Ramos (cell line): ENCODE measurements around the gene FKBP7.

Source experiments
- in situ Hi-C: fragments of 300-500 bp; cut with MboI; formaldehyde crosslinking; loops from one replicate; pipeline ENCODE4 v1.14.3; 2022; ENCODE audit warnings: low sequenced_read_pairs; ENCODE audit not compliant: unreplicated experiment

Gene FKBP7

DNA sequence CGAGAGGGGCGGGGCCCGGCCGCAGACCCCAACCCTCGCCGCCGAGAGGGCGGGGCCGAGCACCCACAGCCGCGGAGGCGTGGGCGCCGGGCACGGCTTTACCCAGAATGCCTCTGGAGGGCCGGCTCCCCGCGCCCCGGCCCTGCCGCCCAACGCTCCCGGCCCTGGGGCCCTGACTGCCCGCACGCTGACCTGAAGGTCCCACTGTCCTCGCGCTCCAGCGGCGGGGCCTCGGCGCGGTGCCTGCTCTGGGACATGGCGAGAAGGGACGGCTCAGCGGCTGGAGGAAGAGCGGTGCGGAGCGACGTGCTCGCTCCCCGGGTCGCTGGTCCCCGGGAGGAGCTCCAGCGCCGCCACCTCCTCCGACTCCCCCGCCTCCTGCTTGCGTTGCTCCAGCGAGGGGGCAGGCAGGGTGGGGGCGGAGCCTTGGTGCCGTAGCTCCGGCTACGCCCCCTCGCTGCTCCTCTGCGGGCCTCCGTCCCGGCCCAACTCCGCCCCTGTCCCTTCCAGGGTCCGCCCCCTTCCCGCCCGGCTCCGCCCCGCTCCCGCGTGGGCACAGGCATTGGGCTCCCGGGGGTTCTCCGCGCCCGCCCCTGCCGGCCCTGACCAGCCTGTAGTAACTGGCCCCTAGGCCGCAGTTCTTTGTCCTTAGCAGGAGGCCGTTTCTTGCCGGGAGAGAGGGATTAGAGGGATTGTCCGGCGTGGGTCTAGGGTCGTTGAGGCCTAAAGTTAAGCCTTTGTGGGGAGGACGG lies 27.4 kb downstream of the FKBP7 start, which contains the start of the genes PJVK and PRKRA:
Gene PJVK (plus strand): TSS at position 605 of the 752 bp plus-strand sequence. CDS start 2,032 bp downstream, outside the sequence.
Gene PRKRA (minus strand): TSS at position 402 of the 752 bp plus-strand sequence. CDS start 145 bp downstream, at position 257.
- in situ Hi-C loops = no loop called here

DNA sequence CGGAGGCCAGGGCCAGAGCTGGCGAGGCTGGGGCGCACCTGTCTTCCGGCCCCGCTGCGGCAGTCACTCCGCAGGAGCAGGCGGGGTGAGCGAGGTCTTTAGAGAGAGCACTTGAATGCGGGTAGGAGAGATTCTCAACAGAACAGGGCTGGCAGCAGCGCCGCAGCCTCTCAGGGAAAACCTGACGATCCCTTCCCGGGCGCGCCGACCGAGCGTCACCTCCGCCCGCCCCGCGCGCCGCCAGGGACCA lies 28.0 kb downstream of the FKBP7 start:
- in situ Hi-C loops = no loop called here

DNA sequence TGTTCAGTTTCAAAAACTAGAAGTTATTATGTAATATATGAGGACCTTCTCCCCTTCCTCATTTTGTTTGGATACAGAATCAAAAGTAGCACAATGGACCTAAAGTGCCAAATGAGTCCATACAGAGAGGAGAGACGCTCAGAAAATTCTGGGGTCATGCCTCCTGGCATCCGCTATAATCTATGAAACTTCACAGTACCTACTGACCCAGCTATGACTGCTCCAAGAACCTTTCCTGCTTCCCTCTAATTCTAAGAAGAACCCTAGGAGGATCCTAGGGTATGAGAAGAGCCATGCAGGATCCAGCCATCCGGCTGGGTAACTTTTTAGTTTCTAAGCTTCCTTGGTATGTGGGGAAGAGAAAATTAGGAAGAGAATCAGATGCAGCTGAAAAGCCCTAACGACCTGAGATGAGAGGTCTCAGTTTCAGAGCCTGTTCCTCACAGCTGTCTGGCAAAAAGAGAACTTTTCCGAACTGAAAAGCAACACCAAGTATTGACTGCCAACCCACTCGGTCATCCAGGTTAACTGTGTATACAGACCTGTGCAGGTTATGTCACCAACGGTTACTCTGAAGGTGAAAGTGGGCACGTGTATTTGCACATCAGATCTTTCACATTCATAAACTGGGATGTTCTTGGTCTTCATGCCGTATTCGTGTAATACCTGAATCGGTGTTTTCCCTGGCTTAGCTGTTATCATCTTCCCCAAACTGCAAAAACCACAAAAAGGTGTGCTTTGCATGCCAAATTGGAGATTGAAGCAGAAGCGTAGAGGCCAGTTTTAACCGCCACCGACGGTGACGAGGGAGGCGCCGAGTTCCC lies 28.5 kb downstream of the FKBP7 start:
- in situ Hi-C loops = no loop called here

DNA sequence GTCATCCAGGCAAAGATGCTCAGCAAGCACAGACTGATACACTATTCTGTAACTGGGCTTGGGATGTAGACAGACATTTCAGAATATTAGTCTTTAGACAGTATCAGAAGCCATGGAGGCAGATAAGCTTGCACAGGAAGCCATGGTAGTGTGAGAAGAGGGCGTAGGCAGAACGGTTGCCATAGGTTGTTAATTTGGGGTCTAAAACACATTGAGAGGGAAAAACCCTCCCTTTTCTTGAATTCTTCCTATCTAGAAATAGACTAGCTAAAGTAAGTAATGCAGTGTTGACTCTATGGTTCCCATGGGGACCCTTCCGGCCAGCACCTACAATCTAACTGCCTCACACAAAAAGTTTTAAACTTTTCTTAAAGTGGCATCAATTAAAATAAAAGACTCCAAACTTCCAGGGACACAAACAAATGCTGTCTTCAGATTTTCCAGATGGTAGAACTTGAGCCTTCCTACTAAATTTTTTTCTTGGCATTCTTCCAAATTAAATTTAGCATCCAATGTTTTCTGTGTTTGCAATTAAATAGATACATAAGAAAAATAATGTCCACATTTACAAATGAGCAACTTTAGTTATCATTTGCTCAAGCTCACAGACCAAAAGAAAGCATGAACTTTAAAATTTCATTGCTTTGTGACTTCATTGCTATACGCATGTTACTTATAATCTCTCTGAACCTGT lies 29.3 kb downstream of the FKBP7 start:
- in situ Hi-C loops = no loop called here

DNA sequence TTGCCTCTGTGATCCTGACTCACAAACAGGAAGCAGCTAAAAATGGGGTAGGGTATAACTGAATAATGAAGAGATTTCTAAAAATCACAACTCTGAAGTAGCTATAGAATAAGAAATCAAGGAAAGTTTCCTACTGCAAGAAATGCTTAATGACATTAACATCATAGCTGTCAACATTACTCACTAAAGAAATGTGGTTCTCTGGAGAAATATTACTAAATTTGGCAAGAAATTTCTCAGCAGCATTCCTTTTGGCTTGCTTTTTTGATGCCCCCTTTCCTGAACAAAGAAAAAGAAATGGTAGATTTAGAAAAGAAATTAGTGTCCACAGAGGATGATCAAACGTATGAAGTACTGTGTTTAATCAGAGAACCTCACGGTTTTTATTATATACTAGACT lies 37.0 kb downstream of the FKBP7 start:
- in situ Hi-C loops = no loop called here

DNA sequence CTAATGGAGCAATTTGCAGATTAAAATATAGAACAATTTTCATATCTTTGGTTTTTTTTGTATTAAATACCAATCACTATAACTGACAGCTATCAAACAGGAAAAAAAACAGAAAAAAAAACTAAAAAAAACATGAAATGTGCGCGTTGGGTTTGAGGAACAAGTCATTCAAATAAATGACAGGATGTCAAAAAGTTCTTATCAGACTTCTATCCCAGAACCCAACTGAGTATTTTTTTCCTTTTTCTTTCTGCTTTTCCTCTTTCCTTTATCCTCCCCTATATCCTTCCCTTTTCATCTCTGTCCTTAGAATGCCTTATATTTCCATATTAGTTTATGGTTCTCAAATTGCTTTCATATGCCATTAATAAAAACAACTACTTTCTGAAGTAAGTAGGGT lies 41.7 kb downstream of the FKBP7 start:
- in situ Hi-C loops = no loop called here

DNA sequence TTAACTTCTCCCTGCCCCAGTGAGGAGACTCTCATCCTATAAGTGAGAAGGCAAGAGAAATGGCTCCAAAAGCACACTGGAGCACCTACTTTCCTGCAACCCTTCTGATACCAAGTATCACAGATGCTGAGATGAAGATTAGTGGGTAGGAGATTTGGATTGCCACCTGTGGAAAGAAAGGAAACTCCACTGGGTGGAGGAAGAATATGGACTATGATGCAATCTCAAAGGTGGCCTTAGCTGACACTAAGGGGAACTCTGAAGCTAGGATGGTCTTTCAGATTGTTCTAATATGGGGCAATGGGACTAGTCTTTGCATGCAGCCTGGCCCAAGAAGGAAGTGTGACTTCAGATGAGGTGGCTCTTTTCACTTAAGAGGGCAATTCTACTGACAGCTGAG lies 49.1 kb downstream of the FKBP7 start:
- in situ Hi-C loops = no loop called here

DNA sequence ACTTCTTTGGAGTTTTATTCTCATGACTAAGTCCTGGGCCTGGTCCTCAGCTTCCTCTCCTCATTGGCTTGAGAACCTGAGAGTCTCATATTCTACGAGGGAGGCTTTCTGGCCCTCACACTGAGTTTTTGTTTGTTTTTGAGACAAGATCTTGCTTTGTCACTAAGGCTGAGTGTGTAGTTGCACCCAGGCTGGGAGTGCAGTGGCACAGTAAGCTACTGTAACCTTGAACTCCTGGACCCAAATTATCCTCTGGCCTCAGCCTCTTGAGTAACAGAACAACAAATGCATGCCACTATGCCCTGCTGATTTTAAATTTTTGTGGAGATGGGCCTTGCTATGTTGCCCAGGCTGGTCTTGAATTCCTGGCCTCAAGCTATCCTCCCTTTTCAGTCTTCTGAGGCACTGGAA lies 50.0 kb downstream of the FKBP7 start:
- in situ Hi-C loops = no loop called here

DNA sequence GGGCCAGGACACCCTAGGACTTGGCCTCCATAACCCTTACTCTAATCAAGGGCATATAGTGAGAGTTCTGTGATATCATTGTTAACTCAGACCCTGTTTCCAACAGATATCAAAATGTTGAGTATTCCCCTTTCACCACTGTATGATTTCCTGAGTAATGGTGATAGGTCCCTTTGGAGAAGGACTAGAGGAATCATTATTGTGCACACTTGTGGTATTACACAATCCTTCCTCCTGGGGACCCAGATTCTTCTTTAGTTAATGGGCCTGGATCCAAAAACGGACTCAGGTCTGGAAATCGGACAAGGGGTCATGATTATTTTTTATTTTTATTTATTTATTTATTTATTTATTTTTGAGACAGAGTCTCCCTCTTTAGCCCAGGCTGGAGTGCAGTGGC lies 50.9 kb downstream of the FKBP7 start:
- in situ Hi-C loops = no loop called here

DNA sequence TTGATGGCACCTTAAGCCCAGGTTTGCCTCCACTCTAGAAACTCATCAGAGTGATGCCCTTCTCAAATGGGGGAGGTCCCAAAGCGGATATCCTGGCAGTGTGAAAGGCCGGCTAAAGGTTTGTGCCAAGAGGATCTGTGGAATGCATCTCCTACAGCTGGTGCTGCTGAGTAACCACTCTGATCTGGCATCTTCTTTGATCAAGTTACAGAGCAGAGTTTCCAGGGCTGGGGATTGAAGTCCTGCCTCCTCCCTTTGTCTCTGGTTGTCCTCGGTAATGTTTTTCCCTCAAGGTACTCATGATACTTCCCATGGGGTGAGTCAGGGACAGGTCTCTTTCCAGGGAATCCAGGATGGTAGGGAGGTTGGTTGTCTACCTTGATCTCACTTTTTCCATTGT lies 52.0 kb downstream of the FKBP7 start:
- in situ Hi-C loops = no loop called here

DNA sequence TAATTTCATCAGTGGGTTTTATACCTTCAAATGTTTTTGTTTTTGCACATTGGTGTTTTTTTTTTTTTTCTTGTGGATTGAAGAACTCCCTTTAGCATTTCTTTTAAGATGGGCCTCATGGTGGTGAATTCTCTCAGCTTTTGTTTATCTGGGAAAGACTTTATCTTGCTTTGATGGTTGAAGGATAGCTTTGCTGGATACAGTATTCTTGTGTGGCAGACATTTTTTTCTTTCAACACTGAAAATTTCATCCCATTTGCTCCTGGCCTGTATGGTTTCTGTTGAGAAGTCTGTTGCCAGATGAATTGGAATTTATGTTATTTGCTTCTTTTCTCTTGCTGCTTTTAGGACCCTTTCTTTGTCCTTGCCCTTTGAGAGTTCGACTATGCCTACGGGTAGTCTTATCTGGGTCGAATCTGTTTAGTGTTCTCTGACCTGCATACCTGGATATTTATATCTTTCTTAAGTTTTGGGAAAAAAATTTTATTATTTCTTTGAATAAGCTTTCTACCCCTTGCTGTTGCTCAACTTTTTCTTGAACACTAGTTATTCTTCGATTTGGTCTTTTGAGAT lies 53.1 kb downstream of the FKBP7 start:
- in situ Hi-C loops = no loop called here

DNA sequence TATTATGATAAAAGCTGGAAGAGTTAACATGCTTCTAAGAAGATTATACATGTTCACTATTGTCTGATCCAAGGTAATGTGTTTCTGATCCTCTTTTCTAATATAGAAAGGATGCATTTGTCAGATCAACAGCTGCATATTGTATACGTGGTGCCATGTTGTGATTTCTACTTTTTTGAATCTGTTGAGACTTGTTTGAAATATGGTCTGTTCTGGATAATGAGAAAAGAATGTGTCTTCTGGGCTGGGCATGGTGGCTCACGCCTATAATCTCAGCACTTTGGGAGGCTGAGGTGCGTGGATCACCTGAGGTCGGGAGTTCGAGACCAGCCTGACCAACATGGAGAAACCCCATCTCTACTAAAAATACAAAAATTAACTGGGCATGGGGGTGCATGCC lies 54.7 kb downstream of the FKBP7 start:
- in situ Hi-C loops = loop anchor here (25.0 kb wide), 1 partner anchor 311 kb away; the partner anchor contains the start of gene RBM45

DNA sequence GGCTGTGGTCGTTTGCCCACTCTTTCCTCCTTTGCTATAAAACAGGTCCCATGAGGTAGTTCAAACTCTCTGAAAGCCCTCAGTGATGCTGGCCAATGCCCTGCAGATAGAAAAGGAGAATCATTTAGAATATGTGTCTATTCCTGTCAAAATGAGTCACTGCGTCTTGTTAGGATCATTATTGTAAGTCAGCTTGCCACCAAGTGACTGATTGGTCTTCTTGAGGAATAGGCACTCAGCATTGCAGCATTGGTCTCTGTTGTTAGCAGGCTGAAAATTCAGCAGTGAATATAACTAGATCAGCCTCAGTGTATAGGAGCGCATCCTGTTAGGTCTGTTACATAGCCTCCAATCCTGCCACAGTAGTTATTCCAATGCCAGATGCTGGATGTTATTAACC lies 56.3 kb downstream of the FKBP7 start:
- in situ Hi-C loops = loop anchor here (25.0 kb wide), 1 partner anchor 310 kb away; the partner anchor contains the start of gene RBM45

DNA sequence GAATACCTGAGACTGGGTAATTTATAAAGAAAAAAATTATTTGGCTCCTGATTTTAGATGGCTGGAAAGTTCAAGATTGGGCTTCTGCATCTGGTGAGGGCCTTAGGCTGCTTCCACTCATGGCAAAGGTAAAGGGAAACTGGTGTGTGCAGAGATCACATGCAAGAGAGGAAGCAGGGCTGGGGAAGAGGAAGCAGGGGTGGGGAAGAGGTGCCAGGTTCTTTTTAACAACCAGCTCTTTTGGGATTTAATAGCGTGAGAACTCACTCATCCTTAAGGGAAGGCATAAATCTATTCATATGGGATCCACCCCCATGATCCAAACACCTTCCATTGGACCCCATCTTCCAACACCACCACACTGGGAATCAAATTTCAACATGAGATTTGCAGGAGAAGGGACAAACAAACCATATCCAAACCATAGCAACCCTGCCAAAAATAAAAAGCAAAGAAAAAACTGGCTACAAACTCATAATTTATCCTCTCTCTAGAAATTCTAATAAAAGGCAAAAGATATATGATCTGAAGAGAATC lies 57.9 kb downstream of the FKBP7 start:
- in situ Hi-C loops = loop anchor here (25.0 kb wide), 1 partner anchor 308 kb away; the partner anchor contains the start of gene RBM45

DNA sequence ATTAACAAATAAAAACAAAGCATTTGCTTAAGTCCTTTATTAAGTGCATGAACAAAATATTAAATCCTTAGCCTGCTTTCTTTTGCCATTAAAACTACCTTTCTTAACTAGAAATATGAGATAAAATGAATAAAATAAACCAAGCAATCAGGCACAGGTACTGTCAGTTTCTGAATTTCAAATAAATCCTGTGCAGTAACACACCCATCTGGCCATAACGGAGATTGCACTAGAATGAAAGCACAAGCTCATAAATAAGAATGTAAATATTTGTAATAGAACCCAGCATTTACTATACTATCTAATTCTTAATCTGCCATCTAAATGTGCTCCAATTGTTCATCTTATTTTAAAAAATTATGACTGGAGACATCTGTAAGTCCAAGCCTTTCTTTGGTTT lies 59.3 kb downstream of the FKBP7 start:
- in situ Hi-C loops = loop anchor here (25.0 kb wide), 1 partner anchor 307 kb away; the partner anchor contains the start of gene RBM45

DNA sequence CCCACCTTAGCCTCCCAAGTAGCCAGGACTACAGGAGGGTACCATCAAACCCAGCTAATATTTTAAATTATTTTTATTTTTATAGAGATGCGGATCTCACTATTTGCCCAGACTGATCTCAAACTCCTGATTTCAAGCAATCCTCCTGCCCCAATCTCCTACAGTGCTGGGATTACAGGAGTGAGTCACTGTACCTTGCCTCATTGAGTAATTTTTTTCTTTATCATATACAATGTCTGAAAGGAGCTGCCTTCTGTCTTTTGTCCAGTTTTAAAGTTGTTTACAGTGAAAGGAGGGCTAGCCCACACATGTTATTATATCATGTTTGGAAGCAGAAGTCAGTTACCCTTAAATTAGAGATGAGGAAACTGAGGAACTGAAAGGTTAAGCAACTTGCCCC lies 60.0 kb downstream of the FKBP7 start:
- in situ Hi-C loops = loop anchor here (25.0 kb wide), 1 partner anchor 306 kb away; the partner anchor contains the start of gene RBM45

DNA sequence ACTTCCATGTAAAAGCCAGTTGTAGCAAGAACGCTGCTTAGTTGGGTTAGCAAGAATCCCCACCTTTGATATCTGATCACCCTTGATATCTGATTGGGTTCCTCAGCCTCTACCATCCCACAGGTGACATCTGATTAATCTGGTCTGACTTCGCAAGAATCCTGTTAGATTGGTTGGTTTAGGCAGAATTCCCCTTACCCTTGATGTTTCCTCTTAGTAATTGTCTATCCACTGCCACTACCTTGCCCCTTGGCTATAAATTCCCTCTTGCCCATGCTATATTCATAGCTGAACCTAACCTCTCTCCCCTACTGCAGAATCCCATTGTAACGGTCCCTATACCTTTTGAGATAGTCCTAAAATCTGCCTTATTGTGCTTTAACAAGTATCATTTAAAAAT lies 60.5 kb downstream of the FKBP7 start:
- in situ Hi-C loops = loop anchor here (25.0 kb wide), 1 partner anchor 306 kb away; the partner anchor contains the start of gene RBM45

DNA sequence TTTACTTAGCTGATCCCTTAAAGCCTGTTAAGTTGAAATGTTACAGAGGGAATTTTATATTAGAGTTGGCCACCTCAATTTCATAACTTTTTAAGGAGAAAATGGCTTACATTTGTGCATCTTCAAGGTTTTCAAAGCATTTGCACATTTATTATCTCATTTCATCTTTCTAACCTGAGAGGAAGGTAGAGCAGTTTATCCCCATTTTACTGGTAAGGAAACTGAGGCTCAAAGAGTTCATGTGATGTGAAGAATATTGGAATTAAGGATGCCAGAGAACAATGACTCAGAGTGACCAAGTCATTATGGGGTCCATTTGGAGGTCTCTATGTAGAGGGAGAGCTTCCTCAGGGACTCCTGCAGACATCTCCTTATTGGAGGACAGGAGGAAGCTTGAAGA lies 62.4 kb downstream of the FKBP7 start:
- in situ Hi-C loops = loop anchor here (25.0 kb wide), 1 partner anchor 304 kb away; the partner anchor contains the start of gene RBM45

DNA sequence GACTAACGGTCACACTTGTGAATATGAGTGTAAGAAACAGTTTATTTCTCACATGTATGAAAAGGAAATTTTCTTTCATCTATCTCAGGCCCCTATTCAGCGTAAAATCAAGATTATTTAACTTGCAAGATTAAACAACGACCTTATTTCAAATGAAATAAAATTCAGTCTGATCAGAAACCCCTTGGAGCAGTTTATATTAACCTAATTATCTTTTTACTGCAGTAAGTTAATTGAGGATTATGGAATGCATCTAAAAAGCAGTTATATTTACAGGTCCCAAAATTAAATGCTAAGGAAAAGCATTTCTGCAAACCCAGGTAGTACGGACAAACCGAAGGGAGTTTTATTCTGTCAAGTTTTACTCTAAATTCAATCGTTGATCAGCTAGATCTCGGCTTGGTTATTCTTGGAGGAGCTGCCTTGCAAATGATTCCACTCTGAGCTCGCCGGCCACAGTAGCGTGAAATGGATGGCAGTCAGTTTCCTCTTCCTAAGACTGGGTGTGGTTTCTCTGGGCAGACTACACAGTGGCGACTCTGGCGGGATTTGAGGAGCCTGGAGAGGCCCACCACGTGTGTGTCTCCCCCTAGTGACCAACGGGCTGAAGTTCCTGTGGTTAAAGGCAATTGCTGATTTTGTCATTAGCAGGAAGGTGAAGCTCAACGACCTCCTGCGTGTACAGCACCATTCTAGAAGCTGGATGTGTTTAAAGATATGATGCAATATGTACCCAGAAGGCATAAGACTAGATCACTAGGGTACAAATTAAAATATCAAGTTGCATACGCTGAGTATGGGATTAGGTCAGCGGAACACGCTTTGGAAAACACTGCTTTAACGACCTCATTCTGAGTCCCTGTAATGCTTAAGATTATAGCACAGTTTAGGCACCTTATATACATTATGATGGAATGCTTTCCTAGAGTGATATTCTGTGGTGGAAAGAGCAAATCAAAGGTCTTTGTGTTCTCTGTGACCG lies 63.8 kb downstream of the FKBP7 start:
- in situ Hi-C loops = loop anchor here (25.0 kb wide), 1 partner anchor 302 kb away; the partner anchor contains the start of gene RBM45
